Urinary bladder (tissue), 4 donors: ENCODE results near the gene FHIT. TPM values are rescaled to one million over a fixed set of nuclear protein-coding genes. Genes with fewer than 3 reads are reported as not detected.
"Not testable (repeated sequence)": the region's sequence is repeated elsewhere in the genome, so short reads cannot be mapped to it uniquely, and the experiment has no call there.

Experiments
- DNase-seq: peaks from one replicate; pipeline ENCODE4 v3.0.0-alpha.2; 2015; ENCODE audit errors: extremely low spot score
- H3K27ac ChIP-seq: one replicate; pipeline ENCODE4 v1.5.1; 2013; ENCODE audit warnings: low read depth, mild to moderate bottlenecking, moderate library complexity
- H3K36me3 ChIP-seq: one replicate; pipeline ENCODE4 v1.6.1; 2013; ENCODE audit warnings: mild to moderate bottlenecking, moderate library complexity; ENCODE audit not compliant: insufficient read depth
- H3K4me1 ChIP-seq: one replicate; pipeline ENCODE4 v1.6.1; 2013; ENCODE audit warnings: mild to moderate bottlenecking, moderate library complexity; ENCODE audit not compliant: insufficient read depth
- H3K4me3 ChIP-seq: one replicate; pipeline ENCODE4 v1.5.1; 2013; ENCODE audit warnings: low read depth, low read length
- WGBS: extraction: QIAGEN DNeasy Blood & Tissue Kit; methylation state at CpG from one replicate; pipeline ENCODE4 v1.1.7; 2013; 5-methylcytosine and 5-hydroxymethylcytosine counted together
- polyA plus RNA-seq: library from polyadenylated mRNA; stranded (reverse); fragments of 200-250 nt; gene quantifications from one replicate; pipeline ENCODE4 v1.2.3, GENCODE V29; 2013
- total RNA-seq: library from RNA; depleted of rRNA; stranded (reverse); fragments of >200 nt; gene quantifications from one replicate; pipeline ENCODE4 v1.2.3, GENCODE V29; 2014
- donor health status: healthy with polysubstance abuse.
- donor health status: healthy.

FHIT gene
- total and polyA plus RNA-seq, 2 donors: 4.5 to 7.4 TPM

GRCh38 chr3:61218504-61218903 lies 32.7 kb downstream of the FHIT start:
- Histone ChIP-seq H3K4me3 (no peak overlapping the region), H3K4me1 (no peaks in the 10 kb centered on the region), H3K27ac (no peak overlapping the region), H3K36me3 (no peaks in the 10 kb centered on the region)
- WGBS: 85% methylated on average over 4 of the region's 4 CpGs
- no peak for DNase-seq

GRCh38 chr3:61216171-61216570 lies 35.1 kb downstream of the FHIT start:
- WGBS: 95% methylated on average over 3 of the region's 3 CpGs
- not testable (repeated sequence) for DNase-seq, H3K4me3 ChIP-seq, H3K36me3 ChIP-seq, H3K27ac ChIP-seq, H3K4me1 ChIP-seq

DNA sequence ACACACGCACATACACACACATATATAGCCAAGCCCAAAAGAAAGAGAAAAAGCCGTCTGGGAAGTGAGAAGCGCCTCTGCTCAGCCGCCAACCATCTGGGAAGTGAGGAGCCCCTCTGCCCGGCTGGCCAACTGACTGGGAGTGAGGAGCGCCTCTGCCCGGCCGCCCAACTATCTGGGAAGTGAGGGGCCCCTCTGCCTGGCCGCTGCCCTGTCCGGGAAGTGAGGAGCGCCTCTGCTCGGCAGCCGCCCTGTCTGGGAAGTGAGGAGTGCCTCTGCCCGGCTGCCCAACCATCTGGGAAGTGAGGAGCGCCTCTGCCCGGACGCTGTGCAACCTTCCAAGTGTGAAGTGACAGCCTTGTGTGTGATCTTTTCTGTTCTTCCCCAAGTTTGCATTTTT lies 49.2 kb downstream of the FHIT start:
- Histone ChIP-seq H3K4me1 (no peaks in the 10 kb centered on the region), H3K4me3 (no peak overlapping the region), H3K36me3 (no peaks in the 10 kb centered on the region), H3K27ac (no peak overlapping the region)
- WGBS: 92% methylated on average over 17 of the region's 17 CpGs
- DNase-seq: no peak

- WGBS: 91% methylated on average over 3 of the region's 3 CpGs
- H3K27ac ChIP-seq: no peak overlapping the region
- H3K4me3 ChIP-seq: no peak overlapping the region
- H3K36me3 ChIP-seq: no peaks in the 10 kb centered on the region
- DNase-seq: no peak
- no peaks in the 10 kb centered on the region for H3K4me1 ChIP-seq
Observed at GRCh38 chr3:61201071-61201470, 50.2 kb downstream of the FHIT start.

DNA sequence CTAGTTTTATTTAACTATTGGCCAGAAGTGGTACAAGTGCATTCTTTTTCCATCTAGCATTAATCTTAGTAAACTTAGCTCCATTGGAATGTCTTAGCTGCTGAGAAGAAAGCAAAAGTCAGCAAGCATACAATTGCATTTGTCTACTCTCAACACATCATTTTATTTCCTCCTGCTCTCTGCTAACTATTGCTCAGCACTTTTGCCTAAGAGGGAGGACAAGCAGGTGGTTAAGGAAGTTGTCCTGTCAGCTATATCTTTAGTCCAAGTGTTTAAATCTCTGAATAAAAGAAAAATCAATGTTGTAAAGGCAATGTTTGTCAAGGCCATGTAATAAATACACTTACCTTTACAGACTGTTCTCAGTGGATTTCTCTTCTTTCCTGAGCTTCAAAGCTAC lies 51.0 kb downstream of the FHIT start:
- Histone ChIP-seq H3K4me3 (no peak overlapping the region), H3K27ac (no peak overlapping the region), H3K36me3 (no peaks in the 10 kb centered on the region), H3K4me1 (no peaks in the 10 kb centered on the region)
- DNase-seq: no peak

DNA sequence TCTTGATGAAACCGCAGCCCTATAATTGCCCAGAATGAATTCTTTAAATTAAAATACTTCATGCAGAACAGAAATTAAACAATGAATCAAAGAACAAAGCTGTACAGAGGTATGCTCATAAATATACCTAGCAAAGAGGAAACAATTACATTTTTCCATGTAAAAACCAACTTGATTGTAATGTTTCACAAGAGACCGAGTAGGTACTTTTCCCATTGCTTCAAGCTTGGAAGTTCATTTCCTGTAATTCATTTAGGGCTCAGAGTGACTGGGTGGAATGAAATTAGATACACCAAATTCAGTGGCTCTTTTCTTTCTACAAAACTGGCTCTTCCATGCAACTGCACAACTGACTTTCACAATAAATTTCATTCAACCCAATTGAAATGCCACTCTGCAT lies 51.4 kb downstream of the FHIT start:
- DNase-seq: no peak
- H3K4me1 ChIP-seq: no peaks in the 10 kb centered on the region

DNA sequence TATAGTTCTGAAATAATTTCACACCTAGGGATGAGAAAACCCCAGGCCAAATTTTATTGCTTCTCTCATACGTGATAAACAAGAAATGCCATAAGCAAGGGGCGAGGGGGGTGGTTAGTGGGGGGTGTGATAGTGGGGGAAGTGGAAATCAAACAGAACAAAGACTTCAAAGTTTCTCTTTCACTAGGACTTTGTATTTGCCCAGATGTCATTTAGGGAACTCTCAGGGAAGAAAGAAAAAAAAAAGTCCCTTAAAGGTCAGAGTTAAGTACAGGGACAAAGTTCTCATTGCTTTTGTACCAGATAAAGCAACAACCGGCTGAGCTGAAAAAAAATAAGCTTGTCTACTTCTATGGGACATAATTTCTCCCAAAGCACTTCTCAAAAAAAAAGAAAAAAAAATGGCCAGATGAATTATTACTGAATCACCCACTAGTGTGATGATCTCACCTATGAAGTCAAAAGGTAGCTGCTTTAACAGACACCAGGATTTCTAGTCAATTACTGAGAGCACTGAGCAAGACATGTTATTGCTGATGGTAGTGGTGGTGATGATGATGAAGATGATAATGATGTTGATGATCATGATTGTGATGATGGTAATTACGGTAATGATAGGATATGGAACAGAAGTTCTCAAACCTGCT lies 56.2 kb downstream of the FHIT start:
- no peaks in the 10 kb centered on the region for H3K4me1 ChIP-seq
- no peak overlapping the region for H3K4me3 ChIP-seq
- DNase-seq: no peak
- H3K36me3 ChIP-seq: no peaks in the 10 kb centered on the region
- 81% methylated on average over 4 of the region's 4 CpGs for WGBS
- no peak overlapping the region for H3K27ac ChIP-seq

More for the DNA sequence above, 51.4 kb downstream of the FHIT start:
- WGBS: 88% methylated on average over 2 of the region's 2 CpGs
- Histone ChIP-seq H3K4me3 (no peak overlapping the region), H3K36me3 (no peaks in the 10 kb centered on the region), H3K27ac (no peak overlapping the region)

DNA sequence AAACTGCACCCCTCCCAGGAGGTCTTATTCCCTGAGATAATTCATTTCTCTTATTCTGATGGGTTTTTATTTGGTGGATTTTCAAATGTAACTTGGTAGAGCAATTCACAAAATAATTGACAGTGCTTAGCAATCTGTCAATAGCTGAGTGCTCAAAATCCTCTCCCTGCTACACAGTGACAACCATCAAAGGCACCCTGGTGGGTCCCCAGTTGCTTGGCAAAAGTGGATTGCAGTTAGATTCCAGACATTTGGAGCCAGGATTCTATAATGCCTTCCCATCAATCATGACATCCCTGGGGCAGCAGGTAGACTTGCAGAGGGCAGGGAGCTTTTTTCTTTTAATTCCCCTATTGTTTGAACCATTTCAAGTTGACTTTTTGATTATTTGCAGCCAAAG lies 59.0 kb downstream of the FHIT start:
- Histone ChIP-seq H3K4me1 (no peaks in the 10 kb centered on the region), H3K4me3 (no peak overlapping the region), H3K36me3 (no peaks in the 10 kb centered on the region), H3K27ac (no peak overlapping the region)
- no peak for DNase-seq

- not testable (repeated sequence) for H3K36me3 ChIP-seq, H3K4me1 ChIP-seq, H3K4me3 ChIP-seq, H3K27ac ChIP-seq, DNase-seq
- 95% methylated on average over 1 of the region's 1 CpG for WGBS
Observed at GRCh38 chr3:61190205-61190604, 61.0 kb downstream of the FHIT start.

DNA sequence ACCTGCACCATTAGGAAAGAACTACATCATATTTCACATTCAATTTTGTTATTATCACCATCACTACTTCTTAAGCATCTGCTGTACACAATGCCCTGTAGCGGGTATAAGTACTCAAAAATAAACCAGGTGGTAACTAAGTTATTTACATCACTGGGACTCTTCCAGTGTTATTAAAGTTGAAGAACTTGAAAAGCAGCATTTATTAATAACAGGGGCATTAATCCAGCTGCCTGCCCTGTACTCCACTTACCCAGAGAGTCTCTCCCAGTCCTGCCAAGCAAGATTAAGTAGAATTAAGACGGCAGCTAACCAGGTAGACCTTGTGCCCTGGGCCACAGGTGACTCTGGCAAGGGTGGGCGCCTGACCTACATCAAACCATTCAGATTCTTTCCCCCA lies 65.2 kb downstream of the FHIT start:
- no peaks in the 10 kb centered on the region for H3K36me3 ChIP-seq
- 81% methylated on average over 3 of the region's 3 CpGs for WGBS

DNA sequence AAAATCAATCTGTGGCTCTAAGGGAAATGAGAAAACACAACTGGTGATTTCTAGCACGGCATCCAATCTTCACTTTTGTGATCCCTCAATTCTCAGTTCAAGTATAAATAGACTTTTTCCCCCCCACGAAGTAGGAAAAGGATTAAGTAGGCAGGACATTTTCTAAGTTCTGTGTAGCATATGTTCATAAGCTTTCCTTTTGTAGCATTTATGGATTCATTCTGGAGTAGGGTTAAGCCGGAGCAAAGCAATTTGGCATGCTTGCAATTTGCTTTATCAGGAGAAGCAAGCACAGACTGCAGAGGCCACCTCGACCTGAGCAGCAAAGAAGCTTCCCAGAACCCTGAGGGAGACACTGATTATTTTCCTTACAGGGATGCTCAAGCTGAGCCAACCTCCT lies 66.3 kb downstream of the FHIT start:
- DNase-seq: no peak
- WGBS: 23% methylated on average over 4 of the region's 4 CpGs
- H3K4me1 ChIP-seq: no peaks in the 10 kb centered on the region

More for the DNA sequence above, 65.2 kb downstream of the FHIT start:
- DNase-seq: no peak
- Histone ChIP-seq H3K27ac (no peak overlapping the region), H3K4me1 (no peaks in the 10 kb centered on the region), H3K4me3 (no peak overlapping the region)

GRCh38 chr3:61182662-61183061 lies 68.6 kb downstream of the FHIT start:
- Histone ChIP-seq H3K4me3 (no peak overlapping the region), H3K27ac (no peak overlapping the region), H3K4me1 (no peaks in the 10 kb centered on the region), H3K36me3 (no peaks in the 10 kb centered on the region)
- DNase-seq: no peak

More for the DNA sequence above, 66.3 kb downstream of the FHIT start:
- Histone ChIP-seq H3K27ac (no peak overlapping the region), H3K4me3 (no peak overlapping the region), H3K36me3 (no peaks in the 10 kb centered on the region)

DNA sequence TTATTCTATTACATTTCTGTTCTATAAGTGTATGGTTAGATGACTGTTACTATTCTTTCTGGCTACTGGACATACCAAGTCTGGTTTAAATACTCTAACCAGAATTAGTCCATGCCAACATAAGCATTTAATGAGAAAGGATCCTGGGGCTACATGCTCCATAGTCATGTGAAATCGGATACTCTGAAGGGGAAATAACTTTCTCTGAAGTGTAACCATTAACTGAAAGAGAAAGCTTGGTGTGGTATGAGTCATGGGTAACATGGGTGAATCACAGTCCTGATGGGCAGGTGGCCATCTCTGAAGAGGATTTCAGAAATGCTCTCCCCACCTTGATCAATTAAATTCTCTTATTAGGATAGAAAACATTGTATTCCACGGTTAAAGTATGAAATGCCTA lies 69.4 kb downstream of the FHIT start:
- Histone ChIP-seq H3K4me1 (no peaks in the 10 kb centered on the region), H3K36me3 (no peaks in the 10 kb centered on the region), H3K4me3 (no peak overlapping the region), H3K27ac (no peak overlapping the region)
- 86% methylated on average over 2 of the region's 2 CpGs for WGBS
- DNase-seq: no peak

- DNase-seq: no peak
- H3K4me1 ChIP-seq: no peaks in the 10 kb centered on the region
- no peak overlapping the region for H3K4me3 ChIP-seq
- H3K36me3 ChIP-seq: no peaks in the 10 kb centered on the region
- WGBS: 56% methylated on average over 2 of the region's 2 CpGs
- H3K27ac ChIP-seq: no peak overlapping the region
Observed at GRCh38 chr3:61180206-61180605, 71.0 kb downstream of the FHIT start.

DNA sequence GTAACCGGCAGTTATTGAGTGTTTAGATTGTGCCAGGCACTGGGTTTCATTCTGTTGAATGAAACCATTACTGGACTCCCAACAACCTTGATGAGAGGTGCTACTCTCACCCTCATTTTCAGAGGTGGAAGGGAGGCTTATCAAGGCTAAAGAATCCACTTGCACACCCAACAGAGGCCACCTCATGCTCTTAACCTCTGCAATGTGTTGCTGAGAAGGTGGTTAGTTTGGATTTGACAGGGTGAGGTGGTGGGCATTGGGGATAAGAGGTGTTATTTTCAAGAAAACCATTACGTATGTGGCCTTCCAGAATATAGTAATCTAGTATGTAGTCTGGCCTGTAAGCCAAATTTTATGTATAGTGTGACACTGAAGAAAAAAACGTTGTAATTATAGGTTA lies 73.1 kb downstream of the FHIT start:
- Histone ChIP-seq H3K4me1 (no peaks in the 10 kb centered on the region), H3K4me3 (no peak overlapping the region), H3K27ac (no peak overlapping the region), H3K36me3 (no peaks in the 10 kb centered on the region)
- WGBS: 92% methylated on average over 3 of the region's 3 CpGs
- no peak for DNase-seq
